Hypothalamus (tissue), 51 donors: ENCODE data around the gene CBX5.
"Not testable (repeated sequence)": the region's sequence is repeated elsewhere in the genome, so short reads cannot be mapped to it uniquely, and the experiment has no call there.

Experiments
- DNase-seq, 51 donors: peaks; one replicate each; lab custom pipeline; 2025; lab: John Stamatoyannopoulos, UW

CBX5 gene

GRCh38 chr12:54294953-54295566, 15.1 kb upstream of the CBX5 start:
- DNase-seq: no peak

- peak in 37 of 51 donors; percentile 18 to 82 (median 56) for DNase-seq
Measured at GRCh38 chr12:54294152-54294952, 14.4 kb upstream of the CBX5 start.

GRCh38 chr12:54292931-54293241, 13.0 kb upstream of the CBX5 start:
- no peak for DNase-seq

DNA sequence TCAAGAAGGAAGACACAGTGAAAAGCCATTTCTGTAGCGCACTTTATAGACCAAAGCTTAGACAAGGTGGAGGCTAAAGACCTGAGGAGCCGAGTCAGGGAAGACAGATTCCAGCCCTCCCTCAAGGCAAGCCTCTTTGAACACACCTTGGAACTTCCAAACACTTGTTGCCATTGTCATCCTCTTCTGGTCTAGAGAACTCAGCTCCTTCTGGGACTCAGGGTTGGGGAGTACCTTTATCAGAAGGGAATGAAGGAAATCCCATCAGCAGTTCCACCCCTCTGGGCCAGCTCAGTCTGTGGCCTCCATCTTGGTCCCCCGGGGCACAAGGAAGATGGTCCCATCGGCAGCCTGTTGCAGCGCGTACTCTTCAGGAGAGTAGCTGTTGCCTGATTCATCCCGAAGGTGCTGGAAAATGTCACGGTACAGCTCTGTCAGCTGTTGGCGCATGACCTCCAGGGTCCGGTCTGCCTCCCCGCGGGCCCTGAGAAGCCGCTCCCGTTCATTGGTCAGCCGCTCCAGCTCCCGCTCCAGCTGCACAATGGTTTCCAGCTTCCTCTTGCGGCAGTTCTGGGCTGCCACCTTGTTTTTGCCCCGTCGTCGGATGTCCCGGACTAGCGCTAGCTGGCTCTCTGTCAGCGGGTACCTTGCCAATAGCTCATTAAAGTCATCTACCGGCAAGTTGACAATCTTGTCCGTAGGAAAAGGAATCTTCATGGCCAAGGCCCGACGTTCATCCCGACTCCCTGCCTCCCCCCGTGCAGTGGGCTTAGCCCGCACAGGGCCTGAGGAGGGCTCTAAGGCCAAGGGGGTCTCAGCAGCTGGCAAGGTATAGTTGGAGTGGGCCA, 12.4 kb upstream of the CBX5 start:
- no peak for DNase-seq

DNA sequence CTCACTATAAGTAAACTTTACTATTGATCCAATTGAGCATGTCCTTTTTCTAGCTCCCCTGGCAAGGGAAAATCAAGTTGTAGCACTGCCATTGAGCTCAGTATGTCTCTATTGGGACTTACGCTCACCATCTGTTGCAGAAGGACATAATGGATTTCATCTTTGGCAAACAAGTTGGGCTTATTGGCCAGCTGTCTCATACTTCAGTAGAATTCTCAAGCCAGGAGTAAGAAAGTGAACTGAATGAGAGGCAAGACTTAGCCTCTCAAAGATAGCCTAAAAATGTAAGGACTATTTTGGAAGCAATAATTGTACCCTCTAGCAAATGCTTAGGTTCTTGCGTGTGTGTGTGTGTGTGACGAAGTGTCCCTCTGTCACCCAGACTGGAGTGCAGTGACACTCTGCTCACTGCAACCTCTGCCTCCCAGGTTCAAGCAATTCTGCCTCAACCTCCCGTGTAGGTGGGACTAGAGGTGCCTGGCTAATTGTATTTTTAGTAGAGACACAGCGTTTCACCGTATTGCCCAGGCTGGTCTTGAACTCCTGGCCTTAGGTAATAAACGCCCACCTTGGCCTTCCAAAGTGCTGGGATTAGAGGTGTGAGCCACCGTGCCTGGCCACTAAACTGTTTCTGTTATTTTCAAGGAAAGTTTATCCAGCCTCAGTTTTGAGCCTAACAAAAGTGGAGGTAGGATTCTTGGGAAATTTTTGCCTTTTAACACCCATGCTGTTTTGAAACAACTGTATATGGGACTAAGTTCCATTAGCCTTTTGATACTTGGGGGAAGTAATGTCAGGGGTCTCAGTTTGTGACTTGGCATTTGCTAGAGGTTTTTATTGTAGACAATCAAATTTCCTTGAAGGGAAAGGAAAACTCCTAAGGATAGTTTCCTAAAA, 7.6 kb upstream of the CBX5 start:
- no peak for DNase-seq

DNA sequence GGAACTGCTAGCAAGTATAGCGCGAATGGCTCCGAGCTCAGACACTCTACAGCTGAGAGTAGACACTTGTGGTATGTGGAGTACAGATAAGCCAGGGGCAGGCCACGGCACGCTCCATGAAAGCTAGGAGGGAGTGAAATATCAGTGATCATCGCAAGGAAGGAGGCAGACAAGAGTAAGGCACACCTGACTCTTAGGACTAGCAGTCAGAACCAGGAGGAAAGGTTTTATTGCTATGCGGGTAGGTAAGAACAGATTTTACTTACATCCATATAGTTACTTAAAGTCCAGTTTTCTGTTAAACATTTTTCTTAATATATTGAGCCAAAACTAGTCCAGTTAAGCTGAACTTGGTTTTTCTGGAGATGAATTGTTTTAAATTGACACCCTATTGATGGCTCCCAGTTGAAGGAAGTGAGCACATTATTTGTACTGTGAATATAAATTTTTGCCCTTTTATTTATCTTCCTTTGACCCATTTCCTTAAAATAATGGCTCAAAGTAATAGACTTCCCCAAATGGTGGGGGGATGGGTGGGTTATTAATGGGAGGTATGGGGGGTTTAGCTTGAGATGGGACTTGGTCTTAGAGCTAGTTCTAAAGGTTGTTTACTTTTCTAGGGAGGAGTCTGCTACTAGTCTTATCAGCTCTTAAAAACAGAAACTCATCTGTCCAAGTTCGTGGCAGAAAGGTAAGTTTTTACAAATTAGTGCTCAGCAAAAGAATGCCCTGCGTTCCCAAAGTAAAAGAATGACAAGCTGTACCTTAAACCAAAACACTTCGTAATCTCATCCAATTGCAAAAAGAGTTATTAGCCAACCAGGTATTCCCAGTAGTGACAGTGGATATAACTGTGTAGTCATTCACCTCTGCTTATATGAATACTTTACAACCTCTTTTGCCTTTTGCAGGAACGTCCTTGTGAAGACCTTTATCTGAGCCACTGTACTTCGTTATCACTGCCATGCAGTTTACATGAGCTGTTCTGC, 6.4 kb upstream of the CBX5 start:
- DNase-seq: no peak

DNA sequence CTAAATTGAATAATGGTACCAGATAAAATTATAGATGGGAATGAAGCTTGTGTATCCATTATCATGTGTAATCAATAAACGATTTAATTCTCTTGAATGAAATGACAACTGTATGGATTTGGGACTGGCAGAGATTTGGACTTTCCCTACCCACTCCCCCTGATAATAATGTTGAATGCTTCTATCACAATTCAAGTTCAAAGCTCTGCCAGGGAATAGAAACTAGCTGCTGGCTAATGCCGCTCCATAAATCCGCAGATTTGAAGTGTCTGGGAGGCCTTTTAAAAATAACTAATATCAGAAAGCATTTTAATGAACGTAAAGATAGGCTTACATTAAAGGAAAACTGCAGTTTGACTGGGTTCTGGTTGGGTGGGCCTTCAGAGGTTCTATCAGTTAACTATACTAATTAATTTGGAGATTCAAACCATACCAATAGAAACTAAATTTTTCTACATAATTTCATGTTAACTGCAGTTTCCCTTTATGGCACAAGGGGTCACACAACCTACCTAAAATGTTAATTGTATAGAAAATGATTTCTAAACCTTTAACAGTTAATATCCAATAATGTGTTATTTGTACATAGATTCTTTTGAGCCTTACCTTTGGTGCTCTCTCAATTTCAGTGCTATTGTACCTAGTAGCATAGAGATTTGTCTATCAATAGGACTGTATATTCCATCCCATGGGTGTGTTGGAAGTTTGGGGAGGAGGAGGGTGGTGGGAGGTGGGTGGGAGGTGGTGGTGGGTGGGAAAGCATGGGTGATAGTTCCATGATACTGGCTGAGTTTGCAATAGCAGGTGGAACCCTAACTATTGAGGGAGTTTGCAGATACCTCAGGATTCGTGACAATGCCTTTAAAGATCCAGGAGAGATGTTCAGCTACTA, 5.5 kb upstream of the CBX5 start:
- no peak for DNase-seq

GRCh38 chr12:54284070-54284780, 4.3 kb upstream of the CBX5 start:
- DNase-seq: not testable (repeated sequence)

GRCh38 chr12:54282949-54283593, 3.1 kb upstream of the CBX5 start:
- DNase-seq: no peak

- DNase-seq: not testable (repeated sequence)
Measured at GRCh38 chr12:54281694-54282093, 1.8 kb upstream of the CBX5 start.

DNA sequence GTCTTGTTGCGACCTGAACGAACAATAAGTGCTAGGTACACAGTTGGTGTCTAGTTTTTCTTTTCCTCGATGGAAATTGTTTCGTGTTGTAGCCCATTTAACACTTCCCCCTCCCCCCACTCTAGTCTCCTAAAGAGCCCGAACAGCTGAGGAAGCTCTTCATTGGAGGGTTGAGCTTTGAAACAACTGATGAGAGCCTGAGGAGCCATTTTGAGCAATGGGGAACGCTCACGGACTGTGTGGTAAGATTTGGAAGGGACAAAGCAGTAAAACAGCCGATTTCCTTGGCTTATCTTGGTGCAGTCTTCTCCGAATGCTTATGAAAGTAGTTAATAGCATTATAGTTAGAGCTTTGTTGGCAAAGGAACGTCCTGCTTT, 1.3 kb upstream of the CBX5 start:
- DNase-seq: not testable (repeated sequence)

GRCh38 chr12:54280468-54281260, 742 bp upstream of the CBX5 start, which contains the start of gene HNRNPA1:
Gene HNRNPA1 (plus strand): TSS chr12:54280726. CDS start chr12:54280808, 82 bp downstream.
- peak; percentile 64 to 100 (median 95) for DNase-seq

- no peak for DNase-seq
Measured at GRCh38 chr12:54279227-54279631, 693 bp downstream of the CBX5 start.

DNA sequence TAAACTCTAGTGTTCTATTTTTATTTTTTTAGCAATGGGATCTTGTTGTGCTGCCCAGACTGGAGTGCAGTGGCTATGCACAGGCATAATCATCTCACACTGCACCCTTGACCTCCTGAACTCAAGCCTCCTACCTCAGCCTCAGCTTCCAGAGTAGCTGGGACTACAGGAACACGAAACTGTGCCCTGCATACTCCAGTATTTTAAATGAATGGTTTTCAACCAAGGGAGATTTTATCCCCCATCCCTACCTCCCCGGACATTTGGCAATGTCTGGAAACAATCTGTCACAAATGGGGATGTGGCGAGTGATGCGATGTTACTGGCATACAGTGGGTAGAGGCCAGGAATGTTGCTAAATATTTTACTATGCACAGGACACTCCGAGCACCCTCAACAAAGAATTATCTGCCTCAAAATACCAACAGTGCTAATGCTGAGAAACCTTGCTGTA, 2.1 kb downstream of the CBX5 start:
- DNase-seq: no peak

DNA sequence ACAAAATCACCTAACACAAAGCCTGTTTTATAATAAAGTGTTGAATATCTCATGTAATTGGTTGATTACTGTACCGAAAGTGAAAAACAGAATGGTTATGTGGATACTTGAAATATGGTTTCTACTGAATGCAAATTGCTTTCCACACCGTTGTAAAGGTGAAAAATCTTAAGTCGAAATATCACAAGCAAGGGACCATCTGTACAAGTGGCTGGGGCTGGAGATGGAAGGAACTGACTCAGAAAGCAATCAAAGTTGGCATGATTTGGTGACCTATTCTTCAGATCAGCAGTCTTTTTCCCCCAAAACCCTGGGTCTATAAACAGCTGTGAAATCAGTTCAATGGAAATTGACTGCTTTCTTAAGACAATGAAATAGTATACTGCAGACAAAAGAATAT, 3.6 kb downstream of the CBX5 start:
- DNase-seq: no peak

- no peak for DNase-seq
Measured at GRCh38 chr12:54273981-54274380, 5.9 kb downstream of the CBX5 start.
